GM18951 (cell line): ENCODE measurements around the gene RAPGEF1.

ENCODE experiments used
- POLR2A ChIP-seq: IDR thresholded peaks from 4 replicates; pipeline ENCODE4 v1.6.1; 2011; ENCODE audit warnings: mild to moderate bottlenecking; ENCODE audit not compliant: insufficient read length, insufficient read depth; ENCODE audit errors: extremely low read depth
- in situ Hi-C: fragments of 300-500 bp; cut with MboI; formaldehyde crosslinking; loops from one replicate; pipeline ENCODE4 v1.12.0; 2022; ENCODE audit warnings: low sequenced_read_pairs, mixed read lengths, inconsistent platforms; ENCODE audit not compliant: unreplicated experiment

The RAPGEF1 gene

DNA sequence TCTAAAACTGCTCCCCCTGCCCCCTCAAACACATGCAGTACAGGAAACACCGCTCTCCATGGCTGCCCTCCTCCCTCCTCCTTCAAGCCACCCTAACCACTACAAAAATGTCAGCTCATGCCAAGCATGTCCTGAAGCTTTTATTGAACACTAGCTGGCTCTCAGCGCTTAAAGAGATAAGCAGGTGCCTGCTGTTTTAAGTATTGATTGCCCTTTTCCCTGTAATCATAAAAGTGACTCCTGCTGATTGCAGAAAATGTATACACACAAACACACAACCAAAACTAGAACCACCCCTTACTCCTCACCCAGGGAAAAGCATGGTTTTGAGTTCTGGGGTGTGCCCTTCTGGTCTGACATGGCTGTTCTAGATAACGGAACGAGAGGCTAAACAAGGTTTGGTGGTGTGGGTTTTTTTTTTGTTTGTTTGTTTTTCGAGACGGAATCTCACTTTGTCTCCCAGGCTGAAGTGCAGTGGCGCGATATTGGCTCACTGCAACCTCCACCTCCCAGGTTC is 205.1 kb downstream of the RAPGEF1 start:
- in situ Hi-C loops, result no loop called here
- TF ChIP-seq POLR2A, result no peak

DNA sequence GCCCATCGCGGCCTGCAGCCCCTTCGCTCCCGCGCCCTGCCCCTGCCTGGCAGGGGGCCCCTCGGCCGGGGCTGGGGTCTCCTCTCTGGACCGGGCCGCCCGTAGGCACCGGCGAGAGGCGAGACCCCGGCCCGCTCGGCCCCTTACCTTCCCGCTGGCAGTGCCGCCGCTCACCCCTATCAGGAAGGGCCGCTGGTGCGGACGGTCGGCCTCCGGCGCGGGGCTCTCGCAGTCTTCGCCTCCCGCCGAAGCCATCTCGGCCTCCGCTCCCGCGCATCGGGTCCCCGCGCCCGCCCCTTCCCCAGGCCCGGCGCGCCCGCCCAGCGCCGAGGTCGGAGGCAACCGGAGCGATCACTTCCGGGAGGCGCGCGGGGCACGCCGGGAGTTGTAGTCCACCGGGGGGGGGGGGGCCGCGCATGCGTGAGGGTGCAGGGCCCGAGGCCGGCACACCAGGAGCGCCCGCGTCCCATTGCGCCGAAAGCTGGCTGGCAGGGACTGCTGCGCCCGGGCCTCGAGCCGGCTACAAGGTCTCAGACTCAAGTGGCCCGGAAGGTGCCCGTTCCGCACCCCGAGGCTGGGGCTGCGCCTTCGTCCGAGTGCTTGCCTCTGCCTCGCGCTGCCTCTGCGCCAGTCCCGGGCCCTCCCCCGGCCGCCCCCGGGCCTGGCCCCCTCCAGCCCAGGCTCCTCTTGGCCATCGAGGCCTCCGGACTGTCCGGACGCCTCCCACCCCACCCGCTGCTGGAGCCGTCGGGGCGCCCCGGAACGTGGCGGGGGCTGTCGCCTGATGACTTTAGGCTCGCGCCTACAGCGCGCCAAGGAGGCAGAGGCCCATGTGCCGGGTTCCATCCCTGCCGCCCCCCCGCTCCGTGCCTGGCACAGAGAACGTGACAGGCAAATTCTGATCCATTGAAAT is 208.7 kb downstream of the RAPGEF1 start, which contains the start of gene UCK1:
Gene UCK1 (minus strand): TSS at position 344 of the 913 bp plus-strand sequence. CDS start 89 bp downstream, at position 255.
- in situ Hi-C loops, result no loop called here
- peak; percentile 72 for TF ChIP-seq POLR2A

DNA sequence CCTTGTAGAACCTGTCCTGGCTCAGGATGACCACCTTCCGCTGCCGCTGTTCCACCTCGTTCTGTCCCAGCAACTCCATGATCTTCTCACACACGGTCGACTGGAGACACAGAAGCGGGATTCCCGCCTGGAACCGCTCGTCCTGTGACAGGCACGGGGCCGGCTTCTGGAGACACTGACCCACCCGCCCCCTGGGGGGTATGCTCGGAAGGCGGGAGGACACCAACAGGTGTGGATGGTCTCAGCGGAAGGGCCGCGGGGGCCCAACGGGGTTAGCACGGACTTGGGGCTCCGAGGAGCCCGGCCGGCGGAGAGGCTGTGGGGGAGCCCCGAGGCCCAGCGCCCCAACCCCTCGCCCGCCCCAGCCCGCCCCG is 209.3 kb downstream of the RAPGEF1 start:
- in situ Hi-C loops, result no loop called here
- TF ChIP-seq POLR2A, result no peak

DNA sequence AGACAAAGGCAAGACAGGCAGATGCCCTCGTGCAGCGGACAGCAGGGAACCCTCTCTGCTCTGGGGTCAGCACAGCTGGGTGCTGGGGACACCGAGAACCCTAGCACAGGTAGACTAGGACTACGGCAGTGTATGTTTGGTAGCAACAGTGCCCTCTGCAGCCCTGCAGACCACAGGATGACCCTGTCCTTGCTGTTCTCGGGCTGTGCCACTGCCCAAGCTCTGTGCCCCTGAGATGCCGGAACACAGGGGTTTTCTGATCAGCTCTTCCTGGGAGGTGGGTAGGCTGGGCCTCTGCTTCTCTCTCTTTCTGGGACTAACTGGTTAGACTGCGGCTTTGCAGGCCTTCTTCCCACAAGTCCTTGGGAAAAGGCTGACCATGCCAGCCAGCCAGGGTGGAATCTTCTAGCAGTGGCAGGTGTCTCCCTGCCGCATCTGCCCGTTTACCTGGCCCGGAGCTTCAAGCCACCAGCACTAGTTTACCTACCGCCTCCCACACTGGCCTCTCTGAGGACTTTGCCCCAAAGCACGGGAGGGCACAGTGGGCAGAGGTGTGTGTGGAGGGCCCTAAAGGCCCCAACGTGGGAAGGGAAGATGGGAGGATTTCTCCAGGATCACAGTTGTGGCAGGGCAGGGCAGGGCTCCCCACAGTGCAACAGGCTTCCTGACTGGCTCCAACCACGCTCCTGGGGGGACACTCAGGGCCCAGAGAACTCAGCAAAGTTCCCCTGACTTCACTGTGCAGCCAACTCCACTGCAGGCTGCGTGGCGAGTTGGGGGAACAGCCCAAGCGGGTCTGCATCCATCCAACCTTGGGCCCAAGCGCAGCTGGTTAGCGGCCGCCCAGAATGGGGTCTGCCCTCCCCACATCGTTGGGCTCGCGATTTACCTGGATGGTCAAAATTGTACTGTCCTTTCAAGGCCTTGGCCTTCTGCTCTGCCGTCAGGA is 210.0 kb downstream of the RAPGEF1 start:
- no peak for TF ChIP-seq POLR2A
- in situ Hi-C loops, result no loop called here

DNA sequence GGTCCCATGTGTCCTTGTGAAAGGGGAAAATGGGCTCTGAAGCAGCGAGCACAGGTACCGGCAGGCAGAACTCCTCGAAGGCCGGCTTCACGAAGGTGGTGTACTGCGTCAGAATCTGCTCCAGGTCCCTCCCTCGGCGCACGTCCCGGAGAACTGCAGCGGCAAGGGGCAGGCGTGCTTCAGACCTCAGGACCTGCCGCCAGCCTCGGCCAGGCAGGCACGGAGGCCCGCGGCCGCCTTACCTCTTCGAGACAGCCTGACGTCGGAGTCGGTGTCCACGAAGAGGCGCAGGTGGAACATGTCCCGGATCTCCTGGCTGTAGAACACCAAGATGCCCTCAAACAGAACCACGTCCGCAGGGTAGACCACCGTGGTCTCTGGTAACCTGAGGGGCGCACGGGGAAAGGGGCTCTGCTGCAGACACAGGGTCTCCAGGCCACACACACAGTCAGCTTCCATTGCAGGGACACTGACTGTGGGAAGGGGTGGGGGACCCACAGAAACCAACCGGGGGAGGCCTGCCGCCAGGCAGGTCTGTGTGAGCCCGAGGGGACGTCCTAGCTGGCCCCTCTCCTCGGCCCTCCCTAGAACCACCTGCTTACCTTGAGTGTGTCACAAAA is 210.9 kb downstream of the RAPGEF1 start:
- TF ChIP-seq POLR2A, result no peak
- in situ Hi-C loops, result no loop called here

DNA sequence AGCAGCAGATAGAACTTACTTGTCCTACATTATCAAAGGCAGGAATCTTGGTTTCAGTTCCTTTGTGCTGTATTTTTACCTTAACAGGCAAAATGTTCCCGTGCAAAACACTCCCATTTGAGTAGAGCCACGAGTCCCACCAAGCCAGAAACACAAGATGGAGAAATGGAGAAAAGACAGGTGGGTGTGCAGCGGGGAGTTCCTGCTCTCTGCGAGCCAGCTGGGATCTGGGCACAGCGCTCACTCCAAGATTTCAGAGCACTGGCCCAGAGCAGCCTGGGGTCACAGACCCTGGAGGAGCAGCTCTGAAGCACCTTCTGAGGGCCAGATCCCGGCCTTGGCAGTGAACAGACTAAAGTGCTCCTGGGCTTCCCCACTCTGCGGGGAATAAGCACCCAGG is 211.7 kb downstream of the RAPGEF1 start:
- TF ChIP-seq POLR2A, result no peak
- in situ Hi-C loops, result no loop called here
